Activated CD4-positive, alpha-beta T cell treated with anti-CD3 and anti-CD28 coated beads, Interleukin-2, Interleukin-4, amounts not matched to agents 100 ng/mL and 50 ng/mL, durations not matched to agents 16 hours and 8 hours (primary cell): Measurements from ENCODE around the gene DOC2A.

Experiments used
- DNase-seq: peaks from one replicate; pipeline ENCODE4 v3.0.0-alpha.2; 2020; ENCODE audit warnings: low spot score

DOC2A gene

GRCh38 chr16:30005341-30006094, 5.3 kb downstream of the DOC2A start:
- peak; percentile 28 for DNase-seq

GRCh38 chr16:30004811-30005242, 6.0 kb downstream of the DOC2A start:
- no peak for DNase-seq

- no peak for DNase-seq
Measured at GRCh38 chr16:30004424-30004776, 6.4 kb downstream of the DOC2A start.

GRCh38 chr16:30003670-30004423, 7.0 kb downstream of the DOC2A start:
- no peak for DNase-seq

GRCh38 chr16:30002614-30003346, 8.0 kb downstream of the DOC2A start:
- no peak for DNase-seq

GRCh38 chr16:30000735-30001631, 9.8 kb downstream of the DOC2A start:
- no peak for DNase-seq

- no peak for DNase-seq
Measured at GRCh38 chr16:29999605-30000004, 11.2 kb downstream of the DOC2A start.

GRCh38 chr16:29996766-29997250, 14.0 kb downstream of the DOC2A start:
- no peak for DNase-seq

GRCh38 chr16:29995911-29996765, 14.7 kb downstream of the DOC2A start, which contains the start of gene INO80E:
TSS of gene INO80E (plus strand) at chr16:29996241. CDS start at chr16:29996311, 70 bp downstream.
- peak; percentile 99 for DNase-seq

- DNase-seq = peak; percentile 91
Measured at GRCh38 chr16:29995324-29995910, 15.4 kb downstream of the DOC2A start, which contains the start of gene HIRIP3. TSS of gene HIRIP3 (minus strand) at chr16:29995617. CDS start at chr16:29995605, 12 bp downstream.

- peak; percentile 76 for DNase-seq
Measured at GRCh38 chr16:29994600-29995323, 16.1 kb downstream of the DOC2A start.

- no peak for DNase-seq
Measured at GRCh38 chr16:29993903-29994599, 16.8 kb downstream of the DOC2A start.

GRCh38 chr16:29993191-29993902, 17.5 kb downstream of the DOC2A start:
- no peak for DNase-seq

- no peak for DNase-seq
Measured at GRCh38 chr16:29992344-29992967, 18.4 kb downstream of the DOC2A start.

GRCh38 chr16:29991571-29991904, 19.3 kb downstream of the DOC2A start:
- DNase-seq = no peak

- no peak for DNase-seq
Measured at GRCh38 chr16:29990883-29991570, 19.8 kb downstream of the DOC2A start.

- DNase-seq = no peak
Measured at GRCh38 chr16:29990034-29990433, 20.8 kb downstream of the DOC2A start.
